ENCODE data around the gene AFF1.
A peak's percentile ranks its signal among the peaks of the same experiment; 100 is the strongest.
"Not testable (repeated sequence)": the region's sequence is repeated elsewhere in the genome, so short reads cannot be mapped to it uniquely, and the experiment has no call there.

The AFF1 gene

DNA sequence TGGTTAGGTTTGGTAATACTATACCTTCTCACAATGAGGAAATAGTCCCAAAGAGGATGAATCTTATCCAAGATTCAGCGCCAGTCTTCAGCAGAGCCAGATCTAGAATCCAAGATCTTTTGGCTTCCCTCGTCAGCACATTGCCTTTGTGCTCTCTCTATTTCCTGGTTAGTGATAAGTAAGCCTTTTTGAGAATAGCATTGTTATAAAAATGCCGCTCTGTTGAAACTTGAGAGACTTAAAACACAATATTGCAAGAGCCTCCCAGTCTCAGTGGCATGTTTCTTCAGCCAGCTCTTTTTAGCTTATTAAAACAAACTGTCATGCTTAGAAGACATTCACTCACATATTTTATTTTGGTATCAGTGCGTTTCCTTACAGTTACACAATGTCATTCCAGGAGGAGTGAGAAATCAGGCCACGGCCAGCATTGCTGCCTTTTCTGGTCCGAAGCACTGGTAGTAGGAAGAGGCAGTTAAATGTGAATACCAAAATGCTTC is 144.2 kb downstream of the AFF1 start:
- TF ChIP-seq, protein P1, sequence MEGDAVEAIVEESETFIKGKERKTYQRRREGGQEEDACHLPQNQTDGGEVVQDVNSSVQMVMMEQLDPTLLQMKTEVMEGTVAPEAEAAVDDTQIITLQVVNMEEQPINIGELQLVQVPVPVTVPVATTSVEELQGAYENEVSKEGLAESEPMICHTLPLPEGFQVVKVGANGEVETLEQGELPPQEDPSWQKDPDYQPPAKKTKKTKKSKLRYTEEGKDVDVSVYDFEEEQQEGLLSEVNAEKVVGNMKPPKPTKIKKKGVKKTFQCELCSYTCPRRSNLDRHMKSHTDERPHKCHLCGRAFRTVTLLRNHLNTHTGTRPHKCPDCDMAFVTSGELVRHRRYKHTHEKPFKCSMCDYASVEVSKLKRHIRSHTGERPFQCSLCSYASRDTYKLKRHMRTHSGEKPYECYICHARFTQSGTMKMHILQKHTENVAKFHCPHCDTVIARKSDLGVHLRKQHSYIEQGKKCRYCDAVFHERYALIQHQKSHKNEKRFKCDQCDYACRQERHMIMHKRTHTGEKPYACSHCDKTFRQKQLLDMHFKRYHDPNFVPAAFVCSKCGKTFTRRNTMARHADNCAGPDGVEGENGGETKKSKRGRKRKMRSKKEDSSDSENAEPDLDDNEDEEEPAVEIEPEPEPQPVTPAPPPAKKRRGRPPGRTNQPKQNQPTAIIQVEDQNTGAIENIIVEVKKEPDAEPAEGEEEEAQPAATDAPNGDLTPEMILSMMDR (conservative IDR thresholded peaks at IDR 0.05; ENCODE audit: control insufficient read depth, insufficient read depth, low read depth, low read length): no peak
- DNase-seq (ENCODE audit: low read depth): peak; percentile 72
- no peak overlapping the region for H3K4me3 ChIP-seq (ENCODE audit: control insufficient read depth, low read depth, low read length)

DNA sequence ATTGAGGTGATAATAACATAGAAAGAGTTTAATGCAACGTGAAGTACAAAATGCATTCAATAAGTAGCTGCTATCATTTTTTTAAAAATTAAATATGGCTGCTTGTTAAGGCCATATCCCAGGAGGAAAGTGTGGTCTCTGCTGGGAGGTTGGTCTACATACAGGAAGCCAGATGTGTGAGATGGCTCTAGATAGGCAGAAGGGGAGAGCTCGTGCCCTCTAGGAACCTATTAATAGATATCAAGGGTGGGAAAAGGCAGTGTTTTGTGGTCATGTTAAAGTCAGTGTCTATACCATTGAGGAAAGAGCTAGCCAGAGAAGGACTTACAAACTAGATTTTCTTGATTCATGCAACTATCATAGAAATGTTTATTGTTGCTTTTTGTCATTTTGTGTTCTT is 145.2 kb downstream of the AFF1 start:
- TF ChIP-seq, protein P1 (conservative IDR thresholded peaks at IDR 0.05; ENCODE audit: control insufficient read depth, insufficient read depth, low read depth, low read length): no peak
- no peak overlapping the region for H3K4me3 ChIP-seq (ENCODE audit: control insufficient read depth, low read depth, low read length)
- DNase-seq (ENCODE audit: low read depth): no peak

DNA sequence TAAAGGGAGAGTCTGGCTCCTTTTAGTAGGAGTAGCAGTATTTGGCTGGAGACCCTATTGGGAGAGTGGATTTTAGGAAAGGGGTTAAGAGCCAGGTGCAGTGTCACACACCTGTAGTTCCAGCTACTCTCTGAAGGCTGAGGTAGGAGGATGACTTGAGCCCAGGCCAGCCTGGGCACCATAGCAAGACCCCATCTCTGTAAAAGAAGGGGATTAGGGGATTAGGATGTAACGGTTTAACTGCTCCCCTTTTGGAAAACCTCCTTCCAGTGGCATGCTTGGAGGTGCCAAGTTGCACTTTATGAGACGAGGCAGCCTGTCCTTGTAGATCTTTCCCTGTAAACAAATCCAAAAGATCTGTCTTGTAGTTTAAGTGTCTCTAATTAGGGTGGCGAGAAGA is 145.7 kb downstream of the AFF1 start:
- H3K4me3 ChIP-seq (ENCODE audit: control insufficient read depth, low read depth, low read length): no peak overlapping the region
- DNase-seq (ENCODE audit: low read depth): no peak
- TF ChIP-seq, protein P1 (conservative IDR thresholded peaks at IDR 0.05; ENCODE audit: control insufficient read depth, insufficient read depth, low read depth, low read length): no peak

DNA sequence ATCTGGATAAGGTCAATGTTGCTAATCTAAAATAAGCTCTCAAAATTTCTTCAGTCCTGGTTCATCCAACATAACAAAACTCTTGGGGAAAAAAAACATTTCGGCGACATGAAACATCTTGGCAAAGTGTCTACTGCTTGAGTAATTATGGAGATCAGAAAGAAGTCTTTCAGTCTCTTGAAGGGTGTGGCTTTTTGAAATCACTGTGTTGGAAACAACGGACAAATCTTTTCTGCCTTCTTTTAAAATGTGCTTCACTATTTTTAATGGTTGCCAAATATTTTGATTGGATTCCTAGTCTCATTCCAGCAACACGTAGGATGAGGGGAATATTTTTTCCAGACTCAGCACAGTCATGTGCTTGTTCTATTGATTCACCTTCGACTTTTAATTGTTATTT is 147.0 kb downstream of the AFF1 start:
- DNase-seq (ENCODE audit: low read depth): no peak
- TF ChIP-seq, protein P1 (conservative IDR thresholded peaks at IDR 0.05; ENCODE audit: control insufficient read depth, insufficient read depth, low read depth, low read length): no peak
- no peak overlapping the region for H3K4me3 ChIP-seq (ENCODE audit: control insufficient read depth, low read depth, low read length)

DNA sequence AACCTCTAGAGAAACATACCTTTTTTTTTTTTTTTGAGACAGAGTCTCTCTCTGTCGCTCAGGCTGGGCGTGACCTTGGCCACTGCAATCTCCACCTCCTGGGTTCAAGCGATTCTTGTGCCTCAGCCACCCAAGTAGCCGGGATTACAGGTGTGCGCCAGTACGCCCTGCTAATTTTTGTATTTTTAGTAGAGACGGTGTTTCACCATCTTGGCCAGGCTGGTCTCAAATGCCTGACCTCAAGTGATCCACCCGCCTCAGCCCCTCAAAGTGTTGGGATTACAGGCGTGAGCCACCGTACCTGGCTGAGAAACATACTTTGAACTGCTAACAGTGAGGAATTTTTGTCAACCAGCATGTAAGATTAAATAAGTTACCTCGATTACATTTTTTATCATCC is 150.9 kb downstream of the AFF1 start:
- H3K4me3 ChIP-seq (ENCODE audit: control insufficient read depth, low read depth, low read length); DNase-seq (ENCODE audit: low read depth): not testable (repeated sequence)

DNA sequence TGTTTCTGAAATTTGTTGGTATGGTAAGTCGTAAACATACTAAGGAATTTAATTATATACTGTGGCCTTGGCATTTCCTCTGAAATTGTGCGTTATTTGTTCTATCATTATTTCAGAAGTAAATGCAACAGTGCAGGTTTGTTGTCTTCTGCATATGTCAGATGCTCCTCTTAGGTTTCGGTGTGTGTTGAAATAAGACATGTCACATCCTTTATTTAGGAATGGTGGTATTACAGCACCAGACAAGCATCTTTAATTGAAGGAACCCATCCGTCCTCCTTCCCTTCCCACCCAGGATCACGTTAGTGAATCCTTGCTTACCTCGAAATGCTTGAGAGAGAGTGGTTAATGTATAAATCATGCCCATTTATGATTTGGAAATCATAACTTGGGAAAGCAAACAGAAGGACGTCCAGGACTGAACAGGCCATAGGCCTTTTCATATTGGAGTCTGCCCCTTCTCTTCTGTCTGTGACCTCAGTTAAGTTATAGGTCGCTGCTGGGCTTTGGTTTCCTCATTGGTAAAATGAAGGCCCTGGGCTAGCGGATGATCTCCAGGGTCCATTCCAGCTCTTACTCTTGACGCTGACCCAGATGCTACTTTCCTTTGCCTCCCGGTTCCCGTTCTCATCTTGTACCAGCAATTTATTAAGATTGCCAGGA is 151.5 kb downstream of the AFF1 start:
- DNase-seq (ENCODE audit: low read depth): no peak
- TF ChIP-seq, protein P1 (conservative IDR thresholded peaks at IDR 0.05; ENCODE audit: control insufficient read depth, insufficient read depth, low read depth, low read length): no peak
- no peak overlapping the region for H3K4me3 ChIP-seq (ENCODE audit: control insufficient read depth, low read depth, low read length)

DNA sequence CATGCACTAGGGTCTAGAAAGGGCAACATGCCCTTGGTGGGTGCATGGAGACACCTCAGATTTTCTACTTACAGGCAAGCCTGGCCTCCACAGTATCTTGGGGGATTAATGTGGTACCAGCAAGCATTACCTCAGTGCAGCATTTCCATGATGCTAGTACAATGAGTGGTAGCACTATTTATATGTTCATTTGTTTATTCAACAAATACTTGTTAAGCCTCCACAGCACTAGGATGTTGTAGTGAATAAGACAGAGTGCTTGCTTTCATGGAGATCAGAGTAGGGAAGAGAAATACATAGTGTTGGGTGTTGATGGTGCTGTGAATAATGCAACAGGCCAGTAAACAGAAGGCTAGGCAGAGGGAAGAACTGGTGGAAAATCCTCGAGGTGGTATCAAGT is 152.2 kb downstream of the AFF1 start:
- no peak overlapping the region for H3K4me3 ChIP-seq (ENCODE audit: control insufficient read depth, low read depth, low read length)
- DNase-seq (ENCODE audit: low read depth): no peak
- TF ChIP-seq, protein P1 (conservative IDR thresholded peaks at IDR 0.05; ENCODE audit: control insufficient read depth, insufficient read depth, low read depth, low read length): no peak
